Chondrocyte (in vitro differentiated cells): ENCODE results near the gene WWOX. TPM values are rescaled to one million over a fixed set of nuclear protein-coding genes. Genes with fewer than 3 reads are reported as not detected.

Experiments used
- DNase-seq: peaks from one replicate; pipeline ENCODE4 v3.0.0; 2021; ENCODE audit warnings: mixed read lengths, low spot score
- H3K27ac Mint-ChIP-seq: one replicate; pipeline ENCODE4 v1.8.0; 2021; ENCODE audit warnings: mild to moderate bottlenecking, moderate library complexity, mixed read lengths; ENCODE audit not compliant: unreplicated experiment
- H3K27me3 Mint-ChIP-seq: 2 replicates; pipeline ENCODE4 v1.8.0; 2021; ENCODE audit warnings: low read depth, mixed read lengths
- H3K36me3 Mint-ChIP-seq: 2 replicates; pipeline ENCODE4 v1.8.0; 2021; ENCODE audit warnings: low read depth, mixed read lengths
- H3K4me1 Mint-ChIP-seq: 2 replicates; pipeline ENCODE4 v1.8.0; 2021; ENCODE audit warnings: low read depth, mild to moderate bottlenecking, mixed read lengths
- H3K4me3 Mint-ChIP-seq: one replicate; pipeline ENCODE4 v1.8.0; 2021; ENCODE audit warnings: mild to moderate bottlenecking, moderate library complexity, mixed read lengths; ENCODE audit not compliant: unreplicated experiment
- H3K9me3 Mint-ChIP-seq: 2 replicates; pipeline ENCODE4 v1.8.0; 2021; ENCODE audit warnings: low read depth, mixed read lengths
- CTCF ChIP-seq: fragments of 200-600 bp; sonication (generic); IDR thresholded peaks from 2 replicates; pipeline ENCODE4 v1.5.0; 2021; ENCODE audit warnings: antibody characterized with exemption, mild to moderate bottlenecking, moderate library complexity
- total RNA-seq: library from RNA; stranded (reverse); gene quantifications from 3 replicates; pipeline ENCODE4 v1.2.1, GENCODE V29; 2021

WWOX gene
- total RNA-seq, 1 donor from 2014 or later: 12.1 TPM

- Mint-ChIP-seq H3K4me1 (peaks cover 7% of the 10 kb centered on the region), H3K36me3 (no peaks in the 10 kb centered on the region), H3K27me3 (no peaks in the 10 kb centered on the region), H3K4me3 (no peak overlapping the region), H3K9me3 (no peaks in the 10 kb centered on the region), H3K27ac (no peak overlapping the region)
- TF ChIP-seq CTCF: no peak
- DNase-seq: no peak
Observed at GRCh38 chr16:78218856-78219651, 119.6 kb downstream of the WWOX start.

- TF ChIP-seq CTCF: no peak
- no peaks in the 10 kb centered on the region for H3K27me3 Mint-ChIP-seq
- H3K4me1 Mint-ChIP-seq: peaks cover 7% of the 10 kb centered on the region
- H3K4me3 Mint-ChIP-seq: no peak overlapping the region
- no peaks in the 10 kb centered on the region for H3K36me3 Mint-ChIP-seq
- no peaks in the 10 kb centered on the region for H3K9me3 Mint-ChIP-seq
- H3K27ac Mint-ChIP-seq: no peak overlapping the region
- DNase-seq: no peak
Observed at GRCh38 chr16:78220571-78220970, 121.1 kb downstream of the WWOX start.

- H3K36me3 Mint-ChIP-seq: no peaks in the 10 kb centered on the region
- no peaks in the 10 kb centered on the region for H3K27me3 Mint-ChIP-seq
- no peaks in the 10 kb centered on the region for H3K9me3 Mint-ChIP-seq
- DNase-seq: no peak
- no peak for TF ChIP-seq CTCF
- H3K27ac Mint-ChIP-seq: no peak overlapping the region
- H3K4me3 Mint-ChIP-seq: no peak overlapping the region
- peaks cover 7% of the 10 kb centered on the region for H3K4me1 Mint-ChIP-seq
Observed at GRCh38 chr16:78221892-78222291, 122.4 kb downstream of the WWOX start.

- Mint-ChIP-seq H3K36me3 (no peaks in the 10 kb centered on the region), H3K27me3 (no peaks in the 10 kb centered on the region), H3K4me1 (peaks cover 7% of the 10 kb centered on the region), H3K9me3 (no peaks in the 10 kb centered on the region), H3K27ac (no peak overlapping the region), H3K4me3 (no peak overlapping the region)
- TF ChIP-seq CTCF: no peak
- no peak for DNase-seq
Observed at GRCh38 chr16:78224342-78224741, 124.9 kb downstream of the WWOX start.

- DNase-seq: no peak
- no peaks in the 10 kb centered on the region for H3K36me3 Mint-ChIP-seq
- no peaks in the 10 kb centered on the region for H3K9me3 Mint-ChIP-seq
- H3K4me3 Mint-ChIP-seq: no peak overlapping the region
- no peaks in the 10 kb centered on the region for H3K27me3 Mint-ChIP-seq
- H3K4me1 Mint-ChIP-seq: peaks cover 8% of the 10 kb centered on the region
- TF ChIP-seq CTCF: no peak
- H3K27ac Mint-ChIP-seq: no peak overlapping the region
Observed at GRCh38 chr16:78225919-78226318, 126.5 kb downstream of the WWOX start.
